AG10803 (cell line): ENCODE measurements around the gene FGF4.
A peak's percentile ranks its signal among the peaks of the same experiment; 100 is the strongest.

Experiments
- DNase-seq: peaks from one replicate; pipeline ENCODE4 v3.0.0; 2010; ENCODE audit warnings: low read depth
- H3K4me3 ChIP-seq: 2 replicates; pipeline ENCODE4 v1.5.1; 2011; ENCODE audit warnings: mild to moderate bottlenecking, low read length, control low read depth
- TF ChIP-seq, protein P1 (sequence below): conservative IDR thresholded peaks from 2 replicates; pipeline ENCODE4 v1.5.1; 2011; ENCODE audit warnings: mild to moderate bottlenecking, low read length, control low read depth, inconsistent platforms

FGF4 gene

DNA sequence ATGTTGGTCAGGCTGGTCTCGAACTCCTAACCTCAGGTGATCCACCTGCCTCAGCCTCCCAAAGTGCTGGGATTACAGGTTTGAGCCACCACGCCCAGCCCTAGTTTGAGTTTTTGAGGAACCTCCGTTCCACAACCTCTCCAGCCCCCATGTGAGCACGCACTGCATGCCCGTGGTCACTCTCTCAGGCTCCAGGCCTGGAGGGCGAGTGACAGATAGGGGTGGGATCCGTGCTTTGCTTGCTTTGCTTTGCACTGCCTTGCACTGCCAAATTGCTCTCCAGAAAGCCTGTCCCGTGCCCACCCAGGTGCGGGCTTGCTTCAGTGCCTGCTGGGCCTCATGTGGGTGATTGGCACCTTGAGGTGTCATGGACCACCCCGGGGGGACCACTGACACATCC, 29.9 kb downstream of the FGF4 start:
- TF ChIP-seq, protein P1, sequence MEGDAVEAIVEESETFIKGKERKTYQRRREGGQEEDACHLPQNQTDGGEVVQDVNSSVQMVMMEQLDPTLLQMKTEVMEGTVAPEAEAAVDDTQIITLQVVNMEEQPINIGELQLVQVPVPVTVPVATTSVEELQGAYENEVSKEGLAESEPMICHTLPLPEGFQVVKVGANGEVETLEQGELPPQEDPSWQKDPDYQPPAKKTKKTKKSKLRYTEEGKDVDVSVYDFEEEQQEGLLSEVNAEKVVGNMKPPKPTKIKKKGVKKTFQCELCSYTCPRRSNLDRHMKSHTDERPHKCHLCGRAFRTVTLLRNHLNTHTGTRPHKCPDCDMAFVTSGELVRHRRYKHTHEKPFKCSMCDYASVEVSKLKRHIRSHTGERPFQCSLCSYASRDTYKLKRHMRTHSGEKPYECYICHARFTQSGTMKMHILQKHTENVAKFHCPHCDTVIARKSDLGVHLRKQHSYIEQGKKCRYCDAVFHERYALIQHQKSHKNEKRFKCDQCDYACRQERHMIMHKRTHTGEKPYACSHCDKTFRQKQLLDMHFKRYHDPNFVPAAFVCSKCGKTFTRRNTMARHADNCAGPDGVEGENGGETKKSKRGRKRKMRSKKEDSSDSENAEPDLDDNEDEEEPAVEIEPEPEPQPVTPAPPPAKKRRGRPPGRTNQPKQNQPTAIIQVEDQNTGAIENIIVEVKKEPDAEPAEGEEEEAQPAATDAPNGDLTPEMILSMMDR = no peak
- DNase-seq = no peak
- no peak overlapping the region for H3K4me3 ChIP-seq

DNA sequence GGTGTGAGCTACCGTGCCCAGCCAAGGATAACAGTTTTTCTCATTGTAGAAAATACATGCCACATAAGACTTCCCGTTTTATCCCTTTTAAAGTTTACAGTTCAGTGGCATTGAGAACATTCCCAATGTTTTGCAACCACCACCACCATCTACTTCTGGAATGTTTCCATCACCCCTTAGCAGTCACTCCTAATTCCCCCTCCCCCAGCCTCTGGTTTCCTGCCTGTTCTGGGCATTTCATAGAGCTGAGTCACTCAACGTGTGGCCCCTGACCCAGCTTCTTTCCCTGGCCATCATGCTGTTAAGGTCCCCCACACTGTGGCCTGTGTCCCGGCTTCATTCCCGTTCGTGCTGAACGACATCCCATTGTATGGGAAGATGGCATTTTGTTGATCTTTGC, 30.7 kb downstream of the FGF4 start:
- TF ChIP-seq, protein P1 = no peak
- peak; percentile 59 for DNase-seq
- H3K4me3 ChIP-seq = no peak overlapping the region

DNA sequence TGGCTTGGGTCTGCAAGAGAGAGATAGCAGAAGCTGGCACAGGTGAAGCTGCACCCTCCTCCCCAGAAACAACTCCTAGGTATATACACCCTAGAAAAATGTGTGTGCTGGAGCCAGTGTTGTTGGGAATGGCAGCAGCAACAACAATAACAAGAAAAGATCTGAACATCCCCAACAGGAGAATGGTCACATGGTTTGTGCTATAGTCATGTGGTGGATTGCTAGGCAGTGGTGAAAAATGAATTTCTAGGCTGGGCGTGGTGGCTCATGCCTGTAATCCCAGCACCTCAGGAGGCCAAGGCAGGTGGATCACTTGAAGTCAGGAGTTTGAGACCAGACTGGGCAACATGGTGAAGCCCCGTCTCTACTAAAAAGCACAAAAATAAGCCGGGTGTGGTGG, 40.3 kb downstream of the FGF4 start:
- TF ChIP-seq, protein P1 = no peak
- DNase-seq = no peak

DNA sequence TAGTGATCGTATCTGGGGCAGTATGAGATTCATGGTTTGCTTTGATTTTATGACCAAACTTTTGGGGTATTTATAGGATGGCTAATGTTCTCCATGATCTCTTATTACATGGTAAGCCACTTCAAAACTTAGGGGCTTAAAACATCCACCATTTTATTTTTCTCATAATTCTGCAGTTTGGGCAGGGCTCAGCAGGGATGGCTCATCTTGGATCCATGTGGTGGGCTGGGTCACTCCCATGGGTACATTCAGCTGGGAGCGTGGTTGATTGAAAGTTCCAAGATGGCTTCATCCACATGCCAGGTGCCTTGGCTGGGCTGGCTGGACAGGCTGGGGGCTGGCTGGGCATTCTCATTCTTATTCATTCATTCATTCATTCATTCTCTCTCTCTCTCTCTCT, 40.8 kb downstream of the FGF4 start:
- DNase-seq = no peak
- TF ChIP-seq, protein P1 = no peak
- H3K4me3 ChIP-seq = no peak overlapping the region

More for the DNA sequence above, 40.3 kb downstream of the FGF4 start:
- no peak overlapping the region for H3K4me3 ChIP-seq

DNA sequence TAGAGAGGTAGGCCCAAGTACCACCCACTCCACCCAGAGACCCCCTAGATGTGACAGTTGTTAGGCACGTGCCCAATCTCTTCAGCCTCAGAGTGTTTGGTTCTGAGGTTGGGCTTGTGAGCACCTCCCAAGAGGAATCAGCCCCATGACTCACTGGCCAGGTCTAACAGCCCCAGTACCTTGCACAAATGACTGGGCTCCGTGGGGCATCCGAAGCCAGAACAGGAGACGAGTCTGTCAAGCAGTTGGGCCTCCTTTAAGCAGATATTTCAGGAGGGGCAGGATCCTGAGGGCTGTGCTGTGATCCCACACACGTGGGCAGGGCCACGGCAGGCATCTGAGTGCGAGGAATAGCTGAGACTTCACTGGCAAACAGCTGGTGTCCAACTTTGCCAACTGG, 42.2 kb downstream of the FGF4 start:
- DNase-seq = no peak
- TF ChIP-seq, protein P1 = no peak
- no peak overlapping the region for H3K4me3 ChIP-seq

DNA sequence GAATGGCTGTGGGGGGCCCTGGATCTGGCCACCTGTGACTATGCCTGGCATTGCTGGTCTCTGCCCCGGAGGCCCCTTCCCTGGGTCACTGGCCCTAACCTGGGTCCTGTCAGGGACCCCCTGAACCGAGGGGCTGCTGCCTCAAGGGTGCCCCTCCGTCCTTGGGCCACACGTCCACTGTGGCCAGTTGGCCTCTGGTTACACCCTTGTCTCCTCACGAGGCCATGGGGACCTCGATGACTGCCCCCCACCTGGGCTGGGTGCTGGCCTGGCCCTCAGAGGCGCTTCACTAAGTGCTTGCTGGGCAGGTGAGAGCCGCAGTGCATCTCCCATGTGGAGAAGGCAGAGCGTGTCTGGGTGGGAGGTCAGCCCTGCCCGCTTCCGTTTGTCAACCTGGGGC, 44.0 kb downstream of the FGF4 start:
- no peak for DNase-seq
- no peak overlapping the region for H3K4me3 ChIP-seq
- TF ChIP-seq, protein P1 = no peak

DNA sequence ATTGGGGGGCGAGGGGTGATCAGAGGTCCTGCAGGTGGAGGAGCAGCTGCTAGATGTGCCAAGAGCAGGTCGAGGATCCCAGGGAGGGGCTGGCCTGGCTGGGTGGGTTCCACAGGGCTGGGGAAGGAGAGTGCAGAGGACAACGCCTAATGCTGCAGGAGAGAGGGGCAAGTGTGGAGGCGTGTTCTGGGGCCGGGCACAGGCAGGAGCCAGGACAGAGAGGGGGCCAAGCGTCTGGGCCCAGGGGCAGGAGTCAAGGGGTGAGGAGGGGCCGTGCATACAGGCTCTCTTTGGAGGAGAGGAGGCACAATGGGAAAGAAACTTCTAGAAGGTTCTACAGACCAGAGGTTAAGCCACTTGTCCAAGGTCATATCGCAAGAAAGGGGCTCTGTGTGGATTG, 44.6 kb downstream of the FGF4 start:
- no peak overlapping the region for H3K4me3 ChIP-seq
- TF ChIP-seq, protein P1 = no peak
- DNase-seq = no peak
